Ovary (tissue), 9 donors: ENCODE measurements around the gene DUSP6. TPM values are rescaled to one million over a fixed set of nuclear protein-coding genes. Genes with fewer than 3 reads are reported as not detected.

ENCODE experiments used
- DNase-seq, 5 donors: peaks; one replicate each; pipeline ENCODE4 v3.0.0-alpha.2; 2019 to 2020
- H3K27ac ChIP-seq, 2 donors: fragments of 200-600 bp; one replicate each; pipeline versions ENCODE4 v1.5.1 to v1.8.0; 2019 to 2022
- H3K27me3 ChIP-seq: fragments of 200-600 bp; one replicate; pipeline ENCODE4 v1.8.0; 2022
- H3K36me3 ChIP-seq: fragments of 200-600 bp; sonication (generic); one replicate; pipeline ENCODE4 v1.5.1; 2019
- H3K4me1 ChIP-seq: one replicate; pipeline ENCODE4 v1.8.1; 2013; ENCODE audit warnings: mild to moderate bottlenecking, moderate library complexity; ENCODE audit not compliant: insufficient read depth
- H3K4me3 ChIP-seq: fragments of 200-600 bp; sonication (generic); one replicate; pipeline ENCODE4 v1.5.1; 2017
- H3K9me3 ChIP-seq, 2 donors: fragments of 200-600 bp in 1 of 2; sonication (generic) in 1 of 2; one replicate each; pipeline versions ENCODE4 v1.5.1 to v1.8.1; 2013 to 2019; ENCODE audit warnings: mild to moderate bottlenecking in 1 of 2, moderate library complexity in 1 of 2
- CTCF ChIP-seq, 3 donors: fragments of 450-650 bp in 2 of 3; fragments of 200-600 bp in 1 of 3; IDR thresholded peaks; one replicate each; pipeline versions ENCODE4 v1.5.1 to v1.8.0; 2016 to 2022; ENCODE audit warnings: antibody characterized with exemption in 3 of 3, mild to moderate bottlenecking in 1 of 3
- EP300 ChIP-seq: sonication (generic); formaldehyde crosslinking; IDR thresholded peaks from one replicate; pipeline ENCODE4 v1.6.1; 2017; ENCODE audit warnings: antibody characterized with exemption
- POLR2A ChIP-seq: fragments of 450-650 bp; IDR thresholded peaks from one replicate; pipeline ENCODE4 v1.6.1; 2017; ENCODE audit warnings: antibody characterized with exemption, mild to moderate bottlenecking, moderate library complexity
- WGBS, 3 donors: extraction: QIAGEN DNeasy Blood & Tissue Kit in 1 of 3; methylation state at CpG; one replicate each; pipeline versions ENCODE4 v1.1.5 to v1.1.7; 2013 to 2017; 5-methylcytosine and 5-hydroxymethylcytosine counted together
- intact Hi-C, 4 donors: fragments of 100-400 bp; cut with DNase I; formaldehyde crosslinking; loops; one replicate each; pipeline versions ENCODE4 v1.11.0 to v1.15.1; 2022 to 2023
- polyA plus RNA-seq, 2 donors: library from polyadenylated mRNA; stranded (reverse); fragments of 200-250 nt in 1 of 2; fragments of 350-450 nt in 1 of 2; fragmentation: Illumina TruSeq in 1 of 2; extraction: RNeasy Lipid Tissue Mini Kit (QIAGEN cat#74804) in 1 of 2; gene quantifications; one replicate each; pipeline ENCODE4 v1.2.3, GENCODE V29; 2013 to 2014
- total RNA-seq, 7 donors: library from RNA; depleted of rRNA in 2 of 7; stranded (reverse); fragments of >200 nt in 2 of 7; fragmentation: NEBNext Ultra II Directional in 3 of 7; extraction: Animal tissue kit (Norgen Biotek cat#: 25700) in 3 of 7; gene quantifications; one replicate each; pipeline versions ENCODE4 v1.1.0 to v1.2.4, GENCODE V29; 2016 to 2023
- donor health status: DM: no; HTN: no; CAD: no; lungs with moderate emphysema.
- donor health status: DM: no; HTN: no; CAD: no.
- donor health status: Bipolar disorder and iron deficiency.
- donor health status: DM: yes; HTN: yes; CAD: no.
- donor health status: DM: no; HTN: no; CAD: no.
- donor health status: DM: yes; HTN: yes; CAD: no.

The DUSP6 gene
- total and polyA plus RNA-seq, 9 donors: 10.8 to 35.5 (median 20.5) TPM

- H3K9me3 ChIP-seq: no peaks in the 10 kb centered on the region
- no peak overlapping the region for H3K4me3 ChIP-seq
- no peaks in the 10 kb centered on the region for H3K4me1 ChIP-seq
- 29 to 38% (median 37%) methylated on average over 6 of the region's 6 CpGs for WGBS, 3 donors
- H3K36me3 ChIP-seq: no peaks in the 10 kb centered on the region
- H3K27ac ChIP-seq: no peak overlapping the region
- no peak for DNase-seq
- TF ChIP-seq POLR2A (no peak), CTCF (IDR thresholded peaks at IDR 0.05) (no peak), EP300 (no peak)
- intact Hi-C loops: no loop called here
- no peaks in the 10 kb centered on the region for H3K27me3 ChIP-seq
Measured at GRCh38 chr12:89389755-89390661, 37.7 kb upstream of the DUSP6 start.

GRCh38 chr12:89386138-89386537 lies 33.8 kb upstream of the DUSP6 start:
- Histone ChIP-seq H3K4me1 (peaks cover 5% of the 10 kb centered on the region), H3K27me3 (no peaks in the 10 kb centered on the region), H3K27ac (no peak overlapping the region), H3K9me3 (no peaks in the 10 kb centered on the region), H3K4me3 (no peak overlapping the region), H3K36me3 (no peaks in the 10 kb centered on the region)
- intact Hi-C loops: no loop called here
- TF ChIP-seq CTCF (IDR thresholded peaks at IDR 0.05): no peak
- TF ChIP-seq POLR2A: no peak
- no peak for TF ChIP-seq EP300
- no peak for DNase-seq
- 53 to 95% (median 93%) methylated on average over 3 of the region's 3 CpGs for WGBS, 3 donors

GRCh38 chr12:89384807-89385206 lies 32.5 kb upstream of the DUSP6 start:
- Histone ChIP-seq H3K27ac (no peak overlapping the region), H3K4me1 (peaks cover 5% of the 10 kb centered on the region), H3K27me3 (no peaks in the 10 kb centered on the region), H3K36me3 (no peaks in the 10 kb centered on the region), H3K4me3 (no peak overlapping the region), H3K9me3 (no peaks in the 10 kb centered on the region)
- no peak for DNase-seq
- no peak for TF ChIP-seq EP300
- TF ChIP-seq CTCF (IDR thresholded peaks at IDR 0.05): no peak
- no peak for TF ChIP-seq POLR2A
- intact Hi-C loops: no loop called here
- WGBS, 3 donors: 39 to 46% (median 43%) methylated on average over 3 of the region's 3 CpGs

- peak; percentile 22 to 42 (median 29) for DNase-seq
- H3K4me1 ChIP-seq: peaks cover 5% of the 10 kb centered on the region
- 6 to 13% (median 7%) methylated on average over 8 of the region's 8 CpGs for WGBS, 3 donors
- H3K4me3 ChIP-seq: no peak overlapping the region
- no peaks in the 10 kb centered on the region for H3K9me3 ChIP-seq
- no peak for TF ChIP-seq CTCF (IDR thresholded peaks at IDR 0.05)
- no peak for TF ChIP-seq EP300
- TF ChIP-seq POLR2A: no peak
- H3K27me3 ChIP-seq: no peaks in the 10 kb centered on the region
- intact Hi-C loops: no loop called here
- H3K27ac ChIP-seq: no peak overlapping the region
- H3K36me3 ChIP-seq: no peaks in the 10 kb centered on the region
Measured at GRCh38 chr12:89384050-89384758, 31.9 kb upstream of the DUSP6 start.
